Liver (tissue), 3 donors: ENCODE results near the gene NSFL1C.

ENCODE experiments used
- EGR1 ChIP-seq, 2 donors: IDR thresholded peaks; 2 replicates each; pipeline ENCODE4 v1.6.1; 2016 to 2018; ENCODE audit warnings: antibody characterized with exemption in 2 of 2, low read depth in 2 of 2
- JUND ChIP-seq, 2 donors: IDR thresholded peaks; 2 replicates each; pipeline ENCODE4 v1.6.1; 2016; ENCODE audit warnings: antibody characterized with exemption in 2 of 2
- MAX ChIP-seq: IDR thresholded peaks from 2 replicates; pipeline ENCODE4 v1.6.1; 2016; ENCODE audit warnings: antibody characterized with exemption
- RAD21 ChIP-seq, 2 donors: IDR thresholded peaks; 2 replicates each; pipeline ENCODE4 v1.6.1; 2016; ENCODE audit warnings: antibody characterized with exemption in 2 of 2, mild to moderate bottlenecking in 2 of 2
- RXRA ChIP-seq, 2 donors: IDR thresholded peaks; 2 replicates each; pipeline ENCODE4 v1.6.1; 2017 to 2018; ENCODE audit warnings: antibody characterized with exemption in 2 of 2, mild to moderate bottlenecking in 1 of 2
- TAF1 ChIP-seq: conservative IDR thresholded peaks from 2 replicates; pipeline ENCODE4 v1.6.1; 2016; ENCODE audit warnings: antibody characterized with exemption, mild to moderate bottlenecking
- TF ChIP-seq, protein P1 (sequence below): fragments of 150-350 bp; IDR thresholded peaks from 2 replicates; pipeline ENCODE4 v1.5.1; 2017; ENCODE audit warnings: improper control_type of control experiment, low read depth, low read length; ENCODE audit not compliant: missing input control
- TF ChIP-seq, protein P2 (sequence below): IDR thresholded peaks from 2 replicates; pipeline ENCODE4 v1.6.1; 2016; ENCODE audit warnings: antibody characterized with exemption, mild to moderate bottlenecking
- donor health status: healthy.
- donor health status: healthy.

GRCh38 chr20:1463971-1464570, 2.6 kb downstream of the NSFL1C start:
- TF ChIP-seq, protein P1, sequence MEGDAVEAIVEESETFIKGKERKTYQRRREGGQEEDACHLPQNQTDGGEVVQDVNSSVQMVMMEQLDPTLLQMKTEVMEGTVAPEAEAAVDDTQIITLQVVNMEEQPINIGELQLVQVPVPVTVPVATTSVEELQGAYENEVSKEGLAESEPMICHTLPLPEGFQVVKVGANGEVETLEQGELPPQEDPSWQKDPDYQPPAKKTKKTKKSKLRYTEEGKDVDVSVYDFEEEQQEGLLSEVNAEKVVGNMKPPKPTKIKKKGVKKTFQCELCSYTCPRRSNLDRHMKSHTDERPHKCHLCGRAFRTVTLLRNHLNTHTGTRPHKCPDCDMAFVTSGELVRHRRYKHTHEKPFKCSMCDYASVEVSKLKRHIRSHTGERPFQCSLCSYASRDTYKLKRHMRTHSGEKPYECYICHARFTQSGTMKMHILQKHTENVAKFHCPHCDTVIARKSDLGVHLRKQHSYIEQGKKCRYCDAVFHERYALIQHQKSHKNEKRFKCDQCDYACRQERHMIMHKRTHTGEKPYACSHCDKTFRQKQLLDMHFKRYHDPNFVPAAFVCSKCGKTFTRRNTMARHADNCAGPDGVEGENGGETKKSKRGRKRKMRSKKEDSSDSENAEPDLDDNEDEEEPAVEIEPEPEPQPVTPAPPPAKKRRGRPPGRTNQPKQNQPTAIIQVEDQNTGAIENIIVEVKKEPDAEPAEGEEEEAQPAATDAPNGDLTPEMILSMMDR = no peak
- no peak for TF ChIP-seq EGR1 (IDR thresholded peaks at IDR 0.05; ENCODE audit: low read depth in 2 of 2)
- TF ChIP-seq, protein P2, sequence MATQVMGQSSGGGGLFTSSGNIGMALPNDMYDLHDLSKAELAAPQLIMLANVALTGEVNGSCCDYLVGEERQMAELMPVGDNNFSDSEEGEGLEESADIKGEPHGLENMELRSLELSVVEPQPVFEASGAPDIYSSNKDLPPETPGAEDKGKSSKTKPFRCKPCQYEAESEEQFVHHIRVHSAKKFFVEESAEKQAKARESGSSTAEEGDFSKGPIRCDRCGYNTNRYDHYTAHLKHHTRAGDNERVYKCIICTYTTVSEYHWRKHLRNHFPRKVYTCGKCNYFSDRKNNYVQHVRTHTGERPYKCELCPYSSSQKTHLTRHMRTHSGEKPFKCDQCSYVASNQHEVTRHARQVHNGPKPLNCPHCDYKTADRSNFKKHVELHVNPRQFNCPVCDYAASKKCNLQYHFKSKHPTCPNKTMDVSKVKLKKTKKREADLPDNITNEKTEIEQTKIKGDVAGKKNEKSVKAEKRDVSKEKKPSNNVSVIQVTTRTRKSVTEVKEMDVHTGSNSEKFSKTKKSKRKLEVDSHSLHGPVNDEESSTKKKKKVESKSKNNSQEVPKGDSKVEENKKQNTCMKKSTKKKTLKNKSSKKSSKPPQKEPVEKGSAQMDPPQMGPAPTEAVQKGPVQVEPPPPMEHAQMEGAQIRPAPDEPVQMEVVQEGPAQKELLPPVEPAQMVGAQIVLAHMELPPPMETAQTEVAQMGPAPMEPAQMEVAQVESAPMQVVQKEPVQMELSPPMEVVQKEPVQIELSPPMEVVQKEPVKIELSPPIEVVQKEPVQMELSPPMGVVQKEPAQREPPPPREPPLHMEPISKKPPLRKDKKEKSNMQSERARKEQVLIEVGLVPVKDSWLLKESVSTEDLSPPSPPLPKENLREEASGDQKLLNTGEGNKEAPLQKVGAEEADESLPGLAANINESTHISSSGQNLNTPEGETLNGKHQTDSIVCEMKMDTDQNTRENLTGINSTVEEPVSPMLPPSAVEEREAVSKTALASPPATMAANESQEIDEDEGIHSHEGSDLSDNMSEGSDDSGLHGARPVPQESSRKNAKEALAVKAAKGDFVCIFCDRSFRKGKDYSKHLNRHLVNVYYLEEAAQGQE = no peak
- TF ChIP-seq RXRA (IDR thresholded peaks at IDR 0.05) = no peak
- TF ChIP-seq MAX = no peak
- no peak for TF ChIP-seq RAD21 (IDR thresholded peaks at IDR 0.05)
- no peak for TF ChIP-seq JUND (IDR thresholded peaks at IDR 0.05)
- no peak for TF ChIP-seq TAF1
